Lower leg skin (tissue), 3 donors: Measurements from ENCODE around the gene LSMEM2.

Source experiments
- POLR2A ChIP-seq, 2 donors: fragments of 450-650 bp; IDR thresholded peaks; one replicate each; pipeline ENCODE4 v1.6.1; 2016 to 2017; ENCODE audit warnings: antibody characterized with exemption in 2 of 2, mild to moderate bottlenecking in 1 of 2, moderate library complexity in 1 of 2
- TF ChIP-seq, protein P1 (sequence below), 3 donors: fragments of 450-650 bp; IDR thresholded peaks; one replicate each; pipeline ENCODE4 v1.5.1; 2016; ENCODE audit warnings: antibody characterized with exemption in 3 of 3, mild to moderate bottlenecking in 3 of 3, moderate library complexity in 2 of 3

DNA sequence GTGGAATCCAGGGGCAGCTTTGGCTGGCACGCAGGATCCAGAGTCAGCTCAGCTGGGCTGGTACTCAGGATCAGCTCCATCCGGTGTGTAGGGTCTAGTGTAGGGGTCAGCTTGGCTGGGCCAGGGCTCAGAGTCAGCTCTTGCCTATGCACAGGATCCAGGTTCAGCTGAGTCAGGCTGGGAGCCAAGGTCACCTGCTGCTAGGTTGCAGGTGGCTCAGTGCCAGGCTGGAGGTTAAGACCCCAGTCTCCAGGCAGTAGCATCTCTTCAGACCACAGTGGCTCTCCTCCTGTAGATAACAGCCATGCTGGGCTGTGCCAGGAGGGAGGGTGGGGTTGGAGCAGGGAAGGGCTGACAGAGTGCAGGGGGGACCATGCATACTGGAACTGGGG, 18.5 kb downstream of the LSMEM2 start:
- no peak for TF ChIP-seq POLR2A (IDR thresholded peaks at IDR 0.05)
- TF ChIP-seq, protein P1, sequence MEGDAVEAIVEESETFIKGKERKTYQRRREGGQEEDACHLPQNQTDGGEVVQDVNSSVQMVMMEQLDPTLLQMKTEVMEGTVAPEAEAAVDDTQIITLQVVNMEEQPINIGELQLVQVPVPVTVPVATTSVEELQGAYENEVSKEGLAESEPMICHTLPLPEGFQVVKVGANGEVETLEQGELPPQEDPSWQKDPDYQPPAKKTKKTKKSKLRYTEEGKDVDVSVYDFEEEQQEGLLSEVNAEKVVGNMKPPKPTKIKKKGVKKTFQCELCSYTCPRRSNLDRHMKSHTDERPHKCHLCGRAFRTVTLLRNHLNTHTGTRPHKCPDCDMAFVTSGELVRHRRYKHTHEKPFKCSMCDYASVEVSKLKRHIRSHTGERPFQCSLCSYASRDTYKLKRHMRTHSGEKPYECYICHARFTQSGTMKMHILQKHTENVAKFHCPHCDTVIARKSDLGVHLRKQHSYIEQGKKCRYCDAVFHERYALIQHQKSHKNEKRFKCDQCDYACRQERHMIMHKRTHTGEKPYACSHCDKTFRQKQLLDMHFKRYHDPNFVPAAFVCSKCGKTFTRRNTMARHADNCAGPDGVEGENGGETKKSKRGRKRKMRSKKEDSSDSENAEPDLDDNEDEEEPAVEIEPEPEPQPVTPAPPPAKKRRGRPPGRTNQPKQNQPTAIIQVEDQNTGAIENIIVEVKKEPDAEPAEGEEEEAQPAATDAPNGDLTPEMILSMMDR (IDR thresholded peaks at IDR 0.05), result no peak
